Hepatocyte (in vitro differentiated cells): ENCODE results near the gene FAM161A.

Source experiments
- EZH2 ChIP-seq: fragments of 200-600 bp; sonication (generic); IDR thresholded peaks from 2 replicates; pipeline ENCODE4 v1.6.1; 2016; ENCODE audit warnings: antibody characterized with exemption, mild to moderate bottlenecking, borderline replicate concordance
- EZH2phosphoT487 ChIP-seq: fragments of 200-600 bp; sonication (generic); IDR thresholded peaks from one replicate; pipeline ENCODE4 v1.6.1; 2018; ENCODE audit warnings: antibody characterized with exemption, mild to moderate bottlenecking, low read depth, moderate library complexity; ENCODE audit not compliant: unreplicated experiment, severe bottlenecking
- TF ChIP-seq, protein P1 (sequence below): fragments of 200-600 bp; sonication (generic); IDR thresholded peaks from 2 replicates; pipeline ENCODE4 v1.5.1; 2016; ENCODE audit warnings: antibody characterized with exemption, mild to moderate bottlenecking; ENCODE audit not compliant: poor library complexity

DNA sequence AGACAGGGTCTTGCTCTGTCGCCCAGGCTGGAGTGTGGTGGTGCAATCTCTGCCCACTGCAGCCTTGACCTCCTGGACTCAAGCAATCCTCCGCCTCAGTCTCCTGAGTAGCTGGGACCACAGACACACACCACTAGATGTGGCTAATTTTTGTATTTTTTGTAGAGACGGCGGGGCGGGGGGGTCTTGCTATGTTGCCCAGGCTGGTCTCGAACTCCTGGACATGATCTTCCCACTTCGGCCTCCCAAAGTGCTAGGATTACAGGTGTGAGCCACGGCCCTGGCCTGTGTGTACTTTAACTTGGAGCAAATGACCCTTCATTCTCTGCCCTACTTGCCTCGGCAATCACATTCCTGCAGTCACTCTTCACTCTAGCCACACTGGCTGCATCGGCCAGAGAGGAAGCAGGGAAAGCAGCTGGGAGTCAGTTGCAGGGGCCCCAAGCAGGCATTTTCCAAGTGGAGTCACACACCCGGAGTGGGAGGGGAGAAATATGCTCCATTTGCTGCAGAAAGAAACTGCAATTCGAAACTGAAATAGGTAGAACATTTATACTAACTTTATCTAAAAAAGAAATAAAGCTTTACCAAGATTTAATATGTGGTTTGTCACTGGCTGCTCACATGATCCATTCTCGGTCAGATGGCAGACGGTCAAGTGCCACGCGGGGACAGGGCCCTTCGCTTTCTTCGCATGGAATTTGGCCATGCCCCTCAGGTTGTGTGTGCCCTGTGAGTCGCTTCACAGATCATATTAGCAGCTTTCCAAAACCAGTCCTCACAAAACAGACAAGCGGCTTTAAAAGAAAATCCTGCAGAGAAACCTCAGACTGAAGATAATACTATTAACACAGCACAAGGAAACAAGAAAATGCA lies 37.1 kb downstream of the FAM161A start:
- TF ChIP-seq, protein P1, sequence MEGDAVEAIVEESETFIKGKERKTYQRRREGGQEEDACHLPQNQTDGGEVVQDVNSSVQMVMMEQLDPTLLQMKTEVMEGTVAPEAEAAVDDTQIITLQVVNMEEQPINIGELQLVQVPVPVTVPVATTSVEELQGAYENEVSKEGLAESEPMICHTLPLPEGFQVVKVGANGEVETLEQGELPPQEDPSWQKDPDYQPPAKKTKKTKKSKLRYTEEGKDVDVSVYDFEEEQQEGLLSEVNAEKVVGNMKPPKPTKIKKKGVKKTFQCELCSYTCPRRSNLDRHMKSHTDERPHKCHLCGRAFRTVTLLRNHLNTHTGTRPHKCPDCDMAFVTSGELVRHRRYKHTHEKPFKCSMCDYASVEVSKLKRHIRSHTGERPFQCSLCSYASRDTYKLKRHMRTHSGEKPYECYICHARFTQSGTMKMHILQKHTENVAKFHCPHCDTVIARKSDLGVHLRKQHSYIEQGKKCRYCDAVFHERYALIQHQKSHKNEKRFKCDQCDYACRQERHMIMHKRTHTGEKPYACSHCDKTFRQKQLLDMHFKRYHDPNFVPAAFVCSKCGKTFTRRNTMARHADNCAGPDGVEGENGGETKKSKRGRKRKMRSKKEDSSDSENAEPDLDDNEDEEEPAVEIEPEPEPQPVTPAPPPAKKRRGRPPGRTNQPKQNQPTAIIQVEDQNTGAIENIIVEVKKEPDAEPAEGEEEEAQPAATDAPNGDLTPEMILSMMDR = no peak
- no peak for TF ChIP-seq EZH2phosphoT487
- no peak for TF ChIP-seq EZH2
